Cortex of kidney (tissue), 1 donor: ENCODE data around the gene C7orf57.
"Not testable (repeated sequence)": the region's sequence is repeated elsewhere in the genome, so short reads cannot be mapped to it uniquely, and the experiment has no call there.

Experiments
- DNase-seq: peaks from one replicate; lab custom pipeline; 2025; lab: John Stamatoyannopoulos, UW

Gene C7orf57

GRCh38 chr7:48035967-48036478 is 680 bp downstream of the C7orf57 start:
- no peak for DNase-seq

DNA sequence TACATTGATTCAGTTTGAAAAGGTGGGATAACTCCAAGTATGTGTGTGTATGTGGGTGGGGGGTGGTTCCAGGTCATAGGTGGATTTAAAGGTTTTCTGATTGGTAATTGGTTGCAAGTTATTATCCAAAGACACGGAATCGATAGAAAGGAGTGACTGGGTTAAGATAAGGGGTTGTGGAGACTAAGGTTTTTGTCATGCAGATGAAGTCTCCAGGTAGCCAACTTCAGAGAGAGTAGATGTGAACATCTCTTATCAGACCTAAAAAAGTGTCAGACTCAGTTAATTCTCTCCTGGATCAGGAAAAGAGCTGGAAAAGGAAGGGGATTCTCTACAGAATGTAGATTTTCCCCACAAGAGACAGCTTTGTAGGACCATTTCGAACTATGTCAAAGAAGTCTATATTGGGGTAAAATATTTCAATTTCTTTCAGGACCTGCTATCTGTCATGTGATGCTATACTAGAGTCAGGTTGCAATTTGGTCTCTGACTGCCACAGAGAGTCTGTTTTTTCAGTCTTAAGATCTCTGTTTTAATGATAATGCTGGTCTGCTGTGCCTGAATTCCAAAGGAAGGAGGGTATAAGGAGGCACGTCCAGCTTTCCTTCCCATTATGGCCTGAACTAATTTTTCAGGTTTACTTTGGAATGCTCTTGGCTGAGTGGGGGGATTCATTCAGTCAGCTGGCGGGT is 3.6 kb downstream of the C7orf57 start:
- no peak for DNase-seq

DNA sequence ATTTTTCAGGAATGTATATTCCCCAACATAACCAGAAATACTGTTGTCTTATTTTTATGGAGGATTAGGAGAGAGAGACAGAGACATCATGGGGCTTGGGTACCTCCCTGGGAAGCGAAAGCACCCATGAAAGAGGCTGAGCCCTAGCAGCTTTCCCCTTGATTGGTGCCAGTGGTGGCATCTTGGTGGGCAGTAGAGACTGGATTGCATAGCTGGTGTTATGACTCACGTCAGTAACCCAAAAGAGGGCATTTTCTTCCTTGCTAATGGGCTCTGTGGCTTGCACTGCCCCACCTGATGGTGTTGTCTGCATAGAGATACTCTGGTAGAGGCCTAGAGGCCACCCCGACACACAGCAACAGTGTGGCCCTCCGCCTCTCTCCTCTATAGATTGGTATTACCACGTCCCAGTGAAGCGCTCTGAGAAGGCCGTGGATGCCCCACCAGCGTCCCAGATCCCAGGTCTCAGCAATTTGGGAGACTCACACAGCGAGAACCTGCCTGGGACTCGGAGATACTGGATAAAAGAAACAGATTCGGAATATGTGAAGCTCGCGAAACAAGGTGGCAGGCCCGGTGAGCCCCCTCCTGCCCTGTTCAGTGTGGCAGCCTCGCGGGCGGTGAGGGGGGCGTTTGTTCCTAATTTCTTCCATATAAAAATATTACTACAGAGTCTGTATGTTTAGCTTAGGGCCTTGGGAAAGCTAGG is 5.8 kb downstream of the C7orf57 start:
- DNase-seq: no peak

DNA sequence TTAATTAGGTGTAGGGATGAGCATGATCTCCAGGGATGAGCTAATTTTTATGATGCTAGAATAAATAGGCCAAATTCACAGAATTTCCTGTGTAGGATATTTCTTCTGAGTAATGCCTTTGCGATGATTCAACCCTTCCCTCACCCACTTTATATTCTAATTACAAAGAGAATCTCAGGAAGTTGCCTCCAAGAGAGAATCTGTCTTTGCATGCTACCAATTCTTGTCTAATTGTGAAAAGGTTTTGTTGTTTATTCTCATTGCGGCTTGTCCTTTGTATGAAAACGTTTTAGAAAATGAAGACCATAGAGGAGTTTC is 6.3 kb downstream of the C7orf57 start:
- no peak for DNase-seq

DNA sequence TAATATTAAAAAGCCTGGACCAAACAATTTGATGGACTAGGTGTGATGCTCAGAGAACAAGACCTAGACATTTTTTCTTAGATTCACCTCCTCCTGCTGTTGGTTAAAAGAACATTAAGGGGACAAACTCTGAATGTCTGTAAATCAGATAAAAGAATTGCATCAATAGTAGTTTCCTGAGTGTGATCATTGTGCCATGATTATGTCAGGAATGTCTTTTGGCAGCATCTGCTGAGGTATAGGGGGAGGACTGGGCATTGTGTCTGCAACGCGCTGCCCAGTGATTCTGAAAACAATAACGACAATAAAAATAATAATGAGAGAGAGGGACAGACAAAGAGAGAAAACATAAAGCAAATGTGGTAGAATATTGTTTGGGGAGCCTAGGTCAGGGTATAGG is 6.9 kb downstream of the C7orf57 start:
- DNase-seq: no peak

GRCh38 chr7:48042636-48043035 is 7.3 kb downstream of the C7orf57 start:
- DNase-seq: no peak

DNA sequence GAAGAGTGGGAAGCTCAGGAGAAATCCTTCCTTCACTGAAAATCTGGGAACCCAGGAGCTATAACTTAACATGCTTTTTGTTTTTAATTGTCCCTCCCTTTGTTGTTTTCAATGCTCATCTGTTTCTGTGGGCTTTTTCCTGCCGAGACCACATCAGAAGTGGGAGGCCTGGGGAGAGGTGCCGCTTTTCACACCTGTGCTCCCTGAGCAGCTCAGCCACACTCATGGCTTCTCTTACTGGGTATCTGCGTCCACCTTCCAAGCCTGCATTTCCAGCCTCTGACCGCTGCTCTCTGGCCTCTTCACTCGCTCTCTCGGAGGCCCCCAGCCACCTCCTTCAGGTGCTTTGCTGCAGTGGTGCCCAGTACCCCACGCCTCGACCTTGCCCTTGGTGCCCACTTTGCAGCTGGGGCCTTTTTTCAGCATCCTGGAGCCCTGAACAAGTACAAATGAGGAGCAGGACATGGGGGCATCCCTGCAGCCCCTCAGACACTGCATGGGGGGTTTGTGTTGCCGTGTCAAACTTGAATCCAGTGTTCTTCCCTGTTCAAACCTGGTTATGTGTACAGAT is 9.9 kb downstream of the C7orf57 start:
- DNase-seq: no peak

DNA sequence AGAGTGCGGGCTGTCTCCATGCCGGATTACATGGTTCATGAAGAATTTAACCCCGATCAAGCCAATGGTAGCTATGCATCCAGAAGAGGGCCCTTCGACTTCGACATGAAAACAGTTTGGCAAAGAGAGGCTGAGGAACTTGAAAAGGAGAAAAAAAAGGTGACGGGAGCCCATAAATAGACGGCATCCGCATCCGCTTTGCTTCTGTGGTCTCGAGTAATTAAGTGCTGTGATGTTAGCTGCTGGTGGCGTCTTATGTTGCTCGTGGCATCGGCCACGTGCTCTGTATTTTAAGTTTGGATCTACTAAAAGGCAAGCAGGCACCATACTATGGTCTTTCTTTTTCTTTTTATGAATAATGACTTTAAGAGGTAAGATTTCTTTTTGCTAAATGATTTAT is 11.1 kb downstream of the C7orf57 start:
- no peak for DNase-seq

- no peak for DNase-seq
Observed at GRCh38 chr7:48048113-48048512, 12.8 kb downstream of the C7orf57 start.

DNA sequence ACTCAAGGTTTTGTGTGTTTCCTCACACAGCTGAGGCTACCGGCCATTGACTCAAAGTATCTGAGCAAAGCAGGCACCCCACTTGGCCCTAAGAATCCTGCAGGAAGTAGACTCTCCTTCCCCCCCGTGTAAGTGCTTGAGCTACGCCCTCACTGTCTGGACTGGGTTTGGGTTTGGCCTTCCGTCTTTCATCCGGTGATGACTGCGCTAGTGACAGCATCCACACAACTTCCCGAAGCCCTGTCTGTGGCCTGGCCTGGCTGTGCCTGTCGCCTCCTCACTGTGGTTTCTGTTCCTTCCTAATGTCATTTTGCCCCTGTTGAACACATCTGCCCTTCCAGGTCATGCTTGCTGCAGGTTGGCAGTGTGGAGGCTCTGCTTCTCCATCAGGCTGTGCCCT is 14.5 kb downstream of the C7orf57 start:
- DNase-seq: no peak

GRCh38 chr7:48052748-48053147 is 17.4 kb downstream of the C7orf57 start:
- no peak for DNase-seq

GRCh38 chr7:48053736-48054135 is 18.4 kb downstream of the C7orf57 start:
- no peak for DNase-seq

DNA sequence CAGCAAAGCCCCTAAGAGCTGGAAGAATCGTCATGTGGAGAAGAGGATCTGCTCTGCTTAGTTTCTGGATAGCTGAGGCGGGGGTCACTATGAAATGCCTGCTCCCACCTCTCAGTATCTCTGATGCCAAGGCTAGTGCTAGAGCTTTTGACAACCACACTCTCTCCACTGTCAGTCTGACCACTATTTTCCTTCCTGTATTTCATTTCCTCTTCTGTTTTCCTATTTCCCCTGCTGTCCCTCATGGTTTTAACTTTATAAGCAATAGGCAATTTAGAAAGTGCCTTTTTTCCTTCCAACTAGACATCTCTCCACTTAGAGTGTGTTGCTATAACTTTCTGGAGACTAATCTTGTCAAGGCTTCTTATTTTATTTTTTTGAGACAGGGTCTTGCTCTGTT is 23.6 kb downstream of the C7orf57 start:
- DNase-seq: no peak

- DNase-seq: no peak
Observed at GRCh38 chr7:48059706-48060105, 24.4 kb downstream of the C7orf57 start.

GRCh38 chr7:48063985-48064384 is 28.6 kb downstream of the C7orf57 start:
- DNase-seq: no peak

DNA sequence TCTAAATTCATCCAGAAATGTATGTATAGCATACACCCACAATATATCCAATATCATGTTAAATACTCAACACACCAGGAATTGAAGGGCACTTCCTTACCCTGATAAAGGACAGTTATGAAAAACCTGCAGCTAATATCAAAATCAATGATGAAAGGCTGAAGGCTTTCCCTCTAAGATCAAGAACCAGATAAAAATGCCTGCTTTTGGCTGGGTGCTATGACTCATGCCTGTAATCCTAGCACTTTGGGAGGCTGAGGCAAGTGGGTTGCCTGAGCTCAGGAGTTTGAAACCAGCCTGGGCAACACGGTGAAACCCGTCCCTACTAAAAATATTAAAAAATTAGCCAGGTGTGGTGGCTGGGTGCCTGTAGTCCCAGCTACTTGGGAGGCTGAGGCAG is 32.1 kb downstream of the C7orf57 start:
- no peak for DNase-seq

GRCh38 chr7:48074204-48074654 is 38.9 kb downstream of the C7orf57 start:
- no peak for DNase-seq

DNA sequence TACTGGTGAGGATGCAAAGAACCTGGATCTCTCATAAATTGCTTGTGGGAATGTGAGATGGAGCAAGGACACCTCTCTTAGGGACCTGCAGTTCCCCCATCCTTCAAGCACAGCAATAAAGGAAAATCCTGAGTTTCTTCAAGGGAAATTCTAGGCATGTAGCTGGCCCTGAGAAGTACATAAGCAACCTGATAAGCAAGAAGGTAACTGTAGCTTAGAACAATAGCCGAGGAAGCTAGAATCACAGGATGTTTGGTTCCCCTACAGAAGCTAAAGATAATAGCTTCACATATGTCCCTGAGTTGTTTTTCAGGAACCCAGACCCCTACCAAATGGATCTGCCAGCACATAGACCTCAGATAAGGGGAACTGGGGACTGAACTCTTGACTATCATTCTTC is 42.1 kb downstream of the C7orf57 start:
- no peak for DNase-seq

- DNase-seq: no peak
Observed at GRCh38 chr7:48078470-48078869, 43.1 kb downstream of the C7orf57 start.

- not testable (repeated sequence) for DNase-seq
Observed at GRCh38 chr7:48082378-48082777, 47.0 kb downstream of the C7orf57 start.

- no peak for DNase-seq
Observed at GRCh38 chr7:48083114-48083830, 47.9 kb downstream of the C7orf57 start.

GRCh38 chr7:48084727-48085432 is 49.5 kb downstream of the C7orf57 start:
- DNase-seq: no peak
